HCT116 (cell line): ENCODE measurements around the gene FILIP1. TPM values are rescaled to one million over a fixed set of nuclear protein-coding genes. Genes with fewer than 3 reads are reported as not detected.
A peak's percentile ranks its signal among the peaks of the same experiment; 100 is the strongest.

ENCODE experiments used
- ATAC-seq: fragments of 200-7000 bp; cut with Tn5 transposase; 2 replicates; pipeline ENCODE4 v1.9.1; 2020; ENCODE audit warnings: mild to moderate bottlenecking, moderate library complexity
- BruUV-seq: library from RNA; stranded (reverse); fragments of 400-500 nt; replicated peaks from 2 replicates; lab custom pipeline; 2021; lab: Mats Ljungman, UMichigan
- CTCF ChIA-PET: fragments of 300-600 bp; sonication (Branson Sonifier 250); formaldehyde crosslinking; loops from one replicate; lab custom pipeline; 2021; ENCODE audit warnings: antibody characterized with exemption; lab: Charles Lee
- POLR2A ChIA-PET: fragments of 300-600, 350-600 bp; sonication (Branson Sonifier 250); formaldehyde crosslinking; loops from one replicate; lab custom pipeline; 2021; ENCODE audit warnings: antibody characterized with exemption; lab: Charles Lee
- RAD21 ChIA-PET, 2 experiments: fragments of 300-600 bp; sonication (Branson Sonifier 250); formaldehyde crosslinking; loops; one replicate each; lab custom pipeline; 2023; ENCODE audit warnings: low total read pairs in 2 of 2; ENCODE audit not compliant: uncharacterized antibody in 2 of 2, unreplicated experiment in 2 of 2, low non-redundant PET in 1 of 2; lab: Charles Lee
- DNase-seq: peaks from one replicate; pipeline ENCODE4 v3.0.0-alpha.2; 2010; ENCODE audit warnings: low read depth, low spot score
- H2AFZ ChIP-seq: fragments of 200-600 bp; shearing (Covaris generic), sonication (generic); 2 replicates; pipeline ENCODE4 v1.6.1; 2017; ENCODE audit warnings: low read depth, mixed run types, mixed read lengths, antibody characterized with exemption, low read length; ENCODE audit not compliant: poor library complexity, severe bottlenecking
- H3K27ac ChIP-seq: 2 replicates; pipeline ENCODE4 v1.5.1; 2012; ENCODE audit warnings: low read depth, low read length
- H3K27me3 ChIP-seq: fragments of 200-600 bp; sonication (generic); 2 replicates; pipeline ENCODE4 v1.6.1; 2016; ENCODE audit warnings: mixed run types, low read length, mixed read lengths; ENCODE audit not compliant: insufficient read depth
- H3K36me3 ChIP-seq, 2 experiments: fragments of 200-500 bp in 1 of 2; fragments of 200-600 bp in 1 of 2; sonication (Bioruptor generic) in 1 of 2; sonication (generic) in 1 of 2; 2 replicates each; pipeline versions ENCODE4 v1.5.1 to v1.6.1; 2014 to 2016; ENCODE audit warnings: low read length in 2 of 2, inconsistent platforms in 1 of 2, mixed read lengths in 1 of 2, mixed run types in 1 of 2; ENCODE audit not compliant: insufficient read depth in 2 of 2, control insufficient read depth in 1 of 2
- H3K4me1 ChIP-seq, 2 experiments: fragments of 200-600 bp in 1 of 2; sonication (generic) in 1 of 2; 2 replicates each; pipeline versions ENCODE4 v1.5.1 to v1.6.1; 2012 to 2017; ENCODE audit warnings: low read length in 2 of 2, inconsistent platforms in 1 of 2, mild to moderate bottlenecking in 1 of 2, mixed read lengths in 1 of 2, mixed run types in 1 of 2, moderate library complexity in 1 of 2; ENCODE audit not compliant: insufficient read depth in 2 of 2, control insufficient read depth in 1 of 2
- H3K4me2 ChIP-seq: fragments of 200-600 bp; sonication (generic); 2 replicates; pipeline ENCODE4 v1.6.1; 2017; ENCODE audit warnings: mixed run types, low read length, mixed read lengths
- H3K4me3 ChIP-seq, 2 experiments: fragments of 200-600 bp in 1 of 2; sonication (generic) in 1 of 2; replicated peaks in 1 of 2; 2 replicates each; pipeline ENCODE4 v1.5.1; 2011 to 2016; ENCODE audit warnings: low read length in 2 of 2, control low read depth in 1 of 2, low read depth in 1 of 2, mild to moderate bottlenecking in 1 of 2, mixed read lengths in 1 of 2, mixed run types in 1 of 2
- H3K79me2 ChIP-seq: fragments of 200-600 bp; sonication (generic); 2 replicates; pipeline ENCODE4 v1.6.1; 2017; ENCODE audit warnings: mild to moderate bottlenecking, mixed run types, low read length, moderate library complexity, mixed read lengths; ENCODE audit not compliant: insufficient read depth
- H3K9ac ChIP-seq: fragments of 200-600 bp; sonication (generic); 2 replicates; pipeline ENCODE4 v1.6.1; 2016; ENCODE audit warnings: low read length, mixed read lengths
- H3K9me2 ChIP-seq: fragments of 200-600 bp; sonication (generic), shearing (Covaris generic); 2 replicates; pipeline ENCODE4 v1.6.1; 2017; ENCODE audit warnings: mixed run types, mild to moderate bottlenecking, moderate library complexity; ENCODE audit not compliant: insufficient read depth
- H3K9me3 ChIP-seq, 2 experiments: fragments of 200-500 bp in 1 of 2; fragments of 200-600 bp in 1 of 2; sonication (Bioruptor generic) in 1 of 2; sonication (generic) in 1 of 2; 2 replicates each; pipeline ENCODE4 v1.6.1; 2014 to 2017; ENCODE audit warnings: low read length in 2 of 2, mixed read lengths in 2 of 2, inconsistent platforms in 1 of 2, low read depth in 1 of 2, mild to moderate bottlenecking in 1 of 2, mixed run types in 1 of 2, moderate library complexity in 1 of 2; ENCODE audit not compliant: control insufficient read depth in 1 of 2, insufficient read depth in 1 of 2
- H4K20me1 ChIP-seq: fragments of 200-600 bp; sonication (generic), shearing (Covaris generic); 2 replicates; pipeline ENCODE4 v1.6.1; 2017; ENCODE audit warnings: mixed run types, mild to moderate bottlenecking, moderate library complexity; ENCODE audit not compliant: insufficient read depth
- CBX3 ChIP-seq: IDR thresholded peaks from 2 replicates; pipeline ENCODE4 v1.6.1; 2012; ENCODE audit warnings: low read depth
- CEBPB ChIP-seq: IDR thresholded peaks from 2 replicates; pipeline ENCODE4 v1.6.1; 2012; ENCODE audit warnings: low read depth
- EGR1 ChIP-seq: IDR thresholded peaks from 2 replicates; pipeline ENCODE4 v1.6.1; 2012; ENCODE audit warnings: low read depth
- EZH2phosphoT487 ChIP-seq: fragments of 200-600 bp; IDR thresholded peaks from 2 replicates; pipeline ENCODE4 v1.6.1; 2018; ENCODE audit warnings: antibody characterized with exemption, borderline replicate concordance
- TCF7L2 ChIP-seq: IDR thresholded peaks from 2 replicates; pipeline ENCODE4 v1.7.0; 2011; ENCODE audit warnings: borderline replicate concordance, inconsistent platforms; ENCODE audit not compliant: insufficient read depth, insufficient read length; ENCODE audit errors: extremely low read depth
- YY1 ChIP-seq: IDR thresholded peaks from 2 replicates; pipeline ENCODE4 v1.6.1; 2011; ENCODE audit warnings: low read length, low read depth, moderate library complexity, mild to moderate bottlenecking; ENCODE audit not compliant: insufficient replicate concordance; ENCODE audit errors: extremely low read depth
- ZFX ChIP-seq: fragments of 450-650 bp; IDR thresholded peaks from 2 replicates; pipeline ENCODE4 v1.6.1; 2017
- intact Hi-C: fragments of 100-400 bp; cut with micrococcal nuclease; formaldehyde crosslinking; loops from 2 replicates; pipeline ENCODE4 v1.10.0; 2022
- total RNA-seq: library from RNA; stranded (reverse); gene quantifications from one replicate; pipeline ENCODE4 v1.2.1, GENCODE V29; 2021; ENCODE audit not compliant: unreplicated experiment

FILIP1 gene
- total RNA-seq, 1 experiment from 2014 or later: 0.05 TPM

DNA sequence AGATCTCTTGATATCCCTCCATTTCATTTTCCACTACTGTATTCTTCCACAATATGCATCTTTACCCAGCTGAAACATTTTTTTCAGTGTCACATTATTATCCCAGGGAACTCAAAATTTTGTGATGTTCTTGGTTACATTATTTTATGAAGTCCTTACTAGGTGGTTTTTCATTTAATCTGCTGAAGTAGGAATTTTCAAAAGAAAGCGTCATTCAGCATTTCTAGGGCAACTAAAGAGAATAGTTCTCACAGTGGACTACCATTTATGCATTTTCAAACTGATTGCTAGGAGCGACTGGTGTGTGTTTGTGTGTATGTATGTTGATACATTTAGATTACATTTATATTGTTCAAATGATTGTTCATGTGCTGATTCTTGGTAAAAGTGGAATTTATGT, 206.6 kb downstream of the FILIP1 start:
- ChIA-PET RAD21 (no interaction called here), POLR2A (no interaction called here)
- no peaks in the 10 kb centered on the region for H3K9me2 ChIP-seq

GRCh38 chr6:75285283-75285639, 208.3 kb downstream of the FILIP1 start:
- Histone ChIP-seq H4K20me1 (no peaks in the 10 kb centered on the region), H3K36me3 (no peaks in the 10 kb centered on the region), H3K9me3 (no peaks in the 10 kb centered on the region), H3K4me2 (peak overlapping the region; percentile 90), H2AFZ (peak overlapping the region; percentile 59), H3K27me3 (no peaks in the 10 kb centered on the region), H3K79me2 (peaks cover 50% of the 10 kb centered on the region), H3K27ac (peak overlapping the region; percentile 54), H3K9ac (peak overlapping the region; percentile 64), H3K4me3 (peak overlapping the region; percentile 86 to 98), H3K4me1 (peaks cover 6 to 19% of the 10 kb centered on the region in 2 experiments; a peak in 3 of 4 replicates), H3K9me2 (no peaks in the 10 kb centered on the region)
- ChIA-PET RAD21 (no interaction called here), POLR2A (interaction anchor here (1.5 kb wide), 1 partner anchor 10 kb away, joined by 3 read pairs; no protein-coding TSS in a partner anchor), CTCF (interaction anchor here (1.4 kb wide), 1 partner anchor 12 kb away, joined by 10 read pairs; no protein-coding TSS in a partner anchor)
- intact Hi-C loops: no loop called here
- TSS peak; percentile 82 for BruUV-seq
- DNase-seq: no peak
- ATAC-seq: no peak
- TF ChIP-seq TCF7L2 (no peak), CEBPB (0 out of 2 replicates have a peak, but pooled peaks have one; percentile 21), EGR1 (no peak), CBX3 (0 out of 2 replicates have a peak, but pooled peaks have one; percentile 5), YY1 (no peak)

More for the DNA sequence above, 206.6 kb downstream of the FILIP1 start:
- H3K27me3 ChIP-seq: no peaks in the 10 kb centered on the region
- no TSS peak for BruUV-seq
- H3K4me2 ChIP-seq: no peak overlapping the region
- no peak overlapping the region for H3K9ac ChIP-seq
- H3K9me3 ChIP-seq: no peaks in the 10 kb centered on the region
- no peak overlapping the region for H3K4me3 ChIP-seq
- H3K79me2 ChIP-seq: peaks cover 33% of the 10 kb centered on the region
- H4K20me1 ChIP-seq: no peaks in the 10 kb centered on the region
- H3K27ac ChIP-seq: no peak overlapping the region
- peaks cover 6 to 19% of the 10 kb centered on the region in 2 experiments; a peak in 3 of 4 replicates for H3K4me1 ChIP-seq
- intact Hi-C loops: no loop called here
- ATAC-seq (no peak), DNase-seq (no peak)
- no peaks in the 10 kb centered on the region for H3K36me3 ChIP-seq
- H2AFZ ChIP-seq: no peak overlapping the region
- no peak for TF ChIP-seq EGR1
- TF ChIP-seq ZFX: no peak
- no peak for TF ChIP-seq YY1
- TF ChIP-seq EZH2phosphoT487: no peak
- TF ChIP-seq, all 23 proteins: peak for 0
- CTCF ChIA-PET: no interaction called here
